HEK293 (cell line): ENCODE results near the gene KATNA1.
A peak's percentile ranks its signal among the peaks of the same experiment; 100 is the strongest.

Source experiments
- CTCF ChIA-PET: fragments of 350-600 bp; formaldehyde crosslinking; extraction: SDS; loops from one replicate; lab custom pipeline; 2021; ENCODE audit warnings: antibody characterized with exemption; lab: Yijun Ruan, JAX
- POLR2A ChIA-PET: fragments of 300-600 bp; formaldehyde crosslinking; extraction: SDS; loops from one replicate; lab custom pipeline; 2020; ENCODE audit warnings: antibody characterized with exemption, inconsistent platforms; lab: Yijun Ruan, JAX
- H3K27ac ChIP-seq: fragments of 200-500 bp; sonication (Bioruptor generic); 2 replicates; pipeline ENCODE4 v1.5.1; 2014; ENCODE audit warnings: low read depth, low read length, control low read depth, inconsistent platforms; ENCODE audit errors: extremely low read depth
- H3K36me3 ChIP-seq, 2 experiments: fragments of 200-500 bp in 1 of 2; sonication (Bioruptor generic) in 1 of 2; 1 replicate in 1 of 2; 2 replicates in 1 of 2; pipeline ENCODE4 v1.5.1; 2014 to 2017; ENCODE audit warnings: inconsistent platforms in 2 of 2, low read length in 2 of 2; ENCODE audit not compliant: control insufficient read depth in 2 of 2, insufficient read depth in 1 of 2
- H3K4me1 ChIP-seq: fragments of 200-500 bp; sonication (Bioruptor generic); 2 replicates; pipeline ENCODE4 v1.5.1; 2014; ENCODE audit warnings: mild to moderate bottlenecking, low read length, inconsistent platforms; ENCODE audit not compliant: control insufficient read depth, insufficient read depth
- H3K4me3 ChIP-seq: 2 replicates; pipeline ENCODE4 v1.5.1; 2011; ENCODE audit warnings: low read depth, mild to moderate bottlenecking, control low read depth, low read length, moderate library complexity
- H3K9me3 ChIP-seq: fragments of 200-500 bp; sonication (Bioruptor generic); 2 replicates; pipeline ENCODE4 v1.5.1; 2014; ENCODE audit warnings: low read depth, low read length, inconsistent platforms; ENCODE audit not compliant: control insufficient read depth, insufficient read depth
- FEZF1 ChIP-seq: fragments of 450-650 bp; formaldehyde crosslinking; IDR thresholded peaks from 2 replicates; pipeline ENCODE4 v1.5.1; 2016; ENCODE audit warnings: missing biosample characterization, missing genetic modification characterization
- GLIS2 ChIP-seq: fragments of 450-650 bp; formaldehyde crosslinking; IDR thresholded peaks from 2 replicates; pipeline ENCODE4 v1.5.1; 2016; ENCODE audit warnings: missing biosample characterization, missing genetic modification characterization
- KLF1 ChIP-seq: fragments of 450-650 bp; formaldehyde crosslinking; IDR thresholded peaks from 2 replicates; pipeline ENCODE4 v1.5.1; 2016; ENCODE audit warnings: missing biosample characterization, missing genetic modification characterization
- KLF7 ChIP-seq: fragments of 450-650 bp; formaldehyde crosslinking; IDR thresholded peaks from 2 replicates; pipeline ENCODE4 v1.5.1; 2016; ENCODE audit warnings: missing biosample characterization, missing genetic modification characterization, borderline replicate concordance
- TSHZ1 ChIP-seq: fragments of 450-650 bp; formaldehyde crosslinking; IDR thresholded peaks from 2 replicates; pipeline ENCODE4 v1.5.1; 2016; ENCODE audit warnings: missing biosample characterization, missing genetic modification characterization, borderline replicate concordance
- YY2 ChIP-seq: fragments of 450-650 bp; formaldehyde crosslinking; IDR thresholded peaks from 2 replicates; pipeline ENCODE4 v1.5.1; 2016; ENCODE audit warnings: missing biosample characterization, missing genetic modification characterization
- ZBTB48 ChIP-seq: fragments of 450-650 bp; formaldehyde crosslinking; IDR thresholded peaks from 2 replicates; pipeline ENCODE4 v1.5.1; 2016; ENCODE audit warnings: missing biosample characterization, missing genetic modification characterization
- ZEB2 ChIP-seq: fragments of 450-650 bp; formaldehyde crosslinking; IDR thresholded peaks from 2 replicates; pipeline ENCODE4 v1.5.1; 2016; ENCODE audit warnings: missing biosample characterization, missing genetic modification characterization
- ZFP37 ChIP-seq: fragments of 450-650 bp; formaldehyde crosslinking; IDR thresholded peaks from 2 replicates; pipeline ENCODE4 v1.5.1; 2016; ENCODE audit warnings: missing biosample characterization, missing genetic modification characterization
- ZNF133 ChIP-seq: fragments of 450-650 bp; formaldehyde crosslinking; IDR thresholded peaks from 2 replicates; pipeline ENCODE4 v1.5.1; 2016; ENCODE audit warnings: missing biosample characterization, missing genetic modification characterization
- ZNF138 ChIP-seq: fragments of 450-650 bp; formaldehyde crosslinking; IDR thresholded peaks from 2 replicates; pipeline ENCODE4 v1.5.1; 2016; ENCODE audit warnings: missing biosample characterization, missing genetic modification characterization, borderline replicate concordance
- ZNF174 ChIP-seq: fragments of 450-650 bp; formaldehyde crosslinking; IDR thresholded peaks from 2 replicates; pipeline ENCODE4 v1.5.0; 2017; ENCODE audit warnings: missing biosample characterization, mild to moderate bottlenecking, missing genetic modification characterization
- ZNF2 ChIP-seq: fragments of 450-650 bp; formaldehyde crosslinking; IDR thresholded peaks from 2 replicates; pipeline ENCODE4 v1.5.1; 2016; ENCODE audit warnings: missing biosample characterization, missing genetic modification characterization
- ZNF23 ChIP-seq: fragments of 450-650 bp; formaldehyde crosslinking; IDR thresholded peaks from 2 replicates; pipeline ENCODE4 v1.5.1; 2016; ENCODE audit warnings: missing biosample characterization, missing genetic modification characterization, borderline replicate concordance
- ZNF24 ChIP-seq: fragments of 450-650 bp; formaldehyde crosslinking; IDR thresholded peaks from 2 replicates; pipeline ENCODE4 v1.5.1; 2016; ENCODE audit warnings: missing biosample characterization, missing genetic modification characterization
- ZNF600 ChIP-seq: fragments of 450-650 bp; formaldehyde crosslinking; IDR thresholded peaks from 2 replicates; pipeline ENCODE4 v1.5.1; 2016; ENCODE audit warnings: missing biosample characterization, missing genetic modification characterization
- ZNF664 ChIP-seq: fragments of 450-650 bp; formaldehyde crosslinking; IDR thresholded peaks from 2 replicates; pipeline ENCODE4 v1.5.1; 2016; ENCODE audit warnings: missing biosample characterization, missing genetic modification characterization
- ZNF777 ChIP-seq: fragments of 450-650 bp; formaldehyde crosslinking; IDR thresholded peaks from 2 replicates; pipeline ENCODE4 v1.5.1; 2017; ENCODE audit warnings: missing biosample characterization, missing genetic modification characterization, borderline replicate concordance
- TF ChIP-seq, protein P1 (sequence below): fragments of 450-650 bp; formaldehyde crosslinking; IDR thresholded peaks from 2 replicates; pipeline ENCODE4 v1.5.1; 2016; ENCODE audit warnings: missing biosample characterization, missing genetic modification characterization
- TF ChIP-seq, protein P2 (sequence below): fragments of 450-650 bp; formaldehyde crosslinking; IDR thresholded peaks from 2 replicates; pipeline ENCODE4 v1.5.1; 2016; ENCODE audit warnings: missing biosample characterization, missing genetic modification characterization
- TF ChIP-seq, protein P3 (sequence below): fragments of 450-650 bp; formaldehyde crosslinking; IDR thresholded peaks from 2 replicates; pipeline ENCODE4 v1.5.1; 2016; ENCODE audit warnings: missing biosample characterization, missing genetic modification characterization, low read depth
- TF ChIP-seq, protein P4 (sequence below): fragments of 450-650 bp; formaldehyde crosslinking; IDR thresholded peaks from 2 replicates; pipeline ENCODE4 v1.5.1; 2016; ENCODE audit warnings: missing biosample characterization, missing genetic modification characterization
- TF ChIP-seq, protein P5 (sequence below): sonication (generic); formaldehyde crosslinking; IDR thresholded peaks from 2 replicates; pipeline ENCODE4 v1.8.1; 2022; ENCODE audit warnings: mild to moderate bottlenecking, moderate library complexity, missing genetic modification reagents

KATNA1 gene

DNA sequence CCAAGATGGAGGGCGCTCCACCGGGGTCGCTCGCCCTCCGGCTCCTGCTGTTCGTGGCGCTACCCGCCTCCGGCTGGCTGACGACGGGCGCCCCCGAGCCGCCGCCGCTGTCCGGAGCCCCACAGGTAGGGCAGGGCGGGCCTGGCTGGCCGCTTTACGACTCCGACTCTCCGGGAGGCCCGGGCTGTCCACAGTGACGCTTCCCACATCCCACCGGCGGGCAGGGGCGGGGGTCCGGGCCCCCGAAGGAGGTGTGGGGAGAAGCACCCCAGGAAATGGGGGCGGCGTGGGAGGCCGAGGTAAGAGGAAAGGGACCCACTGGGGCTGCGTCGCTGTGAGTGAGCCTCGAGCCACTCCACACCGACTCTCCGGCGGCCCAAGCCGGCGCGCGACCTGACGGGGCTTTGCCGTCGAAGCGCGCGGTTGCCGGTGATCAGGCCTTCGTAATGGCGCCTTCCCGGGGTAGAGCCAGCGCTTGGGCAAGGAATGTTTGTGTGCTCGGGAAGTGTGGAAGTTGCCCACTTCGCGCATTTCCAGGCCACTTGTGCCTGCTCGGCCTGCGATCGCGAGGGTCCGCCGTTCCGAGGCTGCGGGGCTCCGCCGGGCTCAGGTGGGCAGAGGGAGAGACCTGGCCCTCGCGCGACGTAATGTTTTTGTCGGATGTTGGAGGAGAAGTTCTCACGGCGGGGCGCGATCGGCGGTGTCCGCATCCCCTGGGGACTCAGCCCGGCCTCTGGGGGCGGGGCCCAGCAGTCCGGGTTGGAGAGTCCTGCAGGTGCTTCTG is 81.9 kb downstream of the KATNA1 start:
- H3K9me3 ChIP-seq = no peaks in the 10 kb centered on the region
- no peaks in the 10 kb centered on the region for H3K36me3 ChIP-seq
- H3K4me3 ChIP-seq = peak overlapping the region; percentile 83
- H3K4me1 ChIP-seq = peaks cover 22% of the 10 kb centered on the region; the same call in 1 of the 2 replicates
- ChIA-PET POLR2A (interaction anchor here (0.6 to 1.0 kb wide), 8 partner anchors 19 to 502 kb away, joined by 3 to 12 read pairs (median 4); partner anchors contain the start of genes LATS1 and PPIL4), CTCF (interaction anchor here (1.3 to 1.4 kb wide), 2 partner anchors 21 to 80 kb away, joined by 3 to 5 read pairs; partner anchors contain the start of gene PPIL4)
- H3K27ac ChIP-seq = peak overlapping the region; percentile 90
- no peak; the same call in 1 of the 2 replicates for TF ChIP-seq KLF7 (tag by site-specific recombination)
- TF ChIP-seq ZFP37 = peak; percentile 89
- peak; percentile 95 for TF ChIP-seq ZNF777 (tag by site-specific recombination)
- TF ChIP-seq, protein P1, sequence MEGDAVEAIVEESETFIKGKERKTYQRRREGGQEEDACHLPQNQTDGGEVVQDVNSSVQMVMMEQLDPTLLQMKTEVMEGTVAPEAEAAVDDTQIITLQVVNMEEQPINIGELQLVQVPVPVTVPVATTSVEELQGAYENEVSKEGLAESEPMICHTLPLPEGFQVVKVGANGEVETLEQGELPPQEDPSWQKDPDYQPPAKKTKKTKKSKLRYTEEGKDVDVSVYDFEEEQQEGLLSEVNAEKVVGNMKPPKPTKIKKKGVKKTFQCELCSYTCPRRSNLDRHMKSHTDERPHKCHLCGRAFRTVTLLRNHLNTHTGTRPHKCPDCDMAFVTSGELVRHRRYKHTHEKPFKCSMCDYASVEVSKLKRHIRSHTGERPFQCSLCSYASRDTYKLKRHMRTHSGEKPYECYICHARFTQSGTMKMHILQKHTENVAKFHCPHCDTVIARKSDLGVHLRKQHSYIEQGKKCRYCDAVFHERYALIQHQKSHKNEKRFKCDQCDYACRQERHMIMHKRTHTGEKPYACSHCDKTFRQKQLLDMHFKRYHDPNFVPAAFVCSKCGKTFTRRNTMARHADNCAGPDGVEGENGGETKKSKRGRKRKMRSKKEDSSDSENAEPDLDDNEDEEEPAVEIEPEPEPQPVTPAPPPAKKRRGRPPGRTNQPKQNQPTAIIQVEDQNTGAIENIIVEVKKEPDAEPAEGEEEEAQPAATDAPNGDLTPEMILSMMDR (tag by site-specific recombination) = no peak; the same call in 1 of the 2 replicates
- TF ChIP-seq ZBTB48 (tag by site-specific recombination) = no peak
- no peak for TF ChIP-seq ZNF600 (tag by site-specific recombination)
- TF ChIP-seq ZEB2 (tag by site-specific recombination) = peak; percentile 88; the same call in 1 of the 2 replicates
- TF ChIP-seq ZNF138 (tag by site-specific recombination) = no peak
- no peak for TF ChIP-seq ZNF23 (tag by site-specific recombination)
- no peak for TF ChIP-seq ZNF664 (tag by site-specific recombination)
- TF ChIP-seq ZNF174 (tag by site-specific recombination) = no peak
- TF ChIP-seq GLIS2 (tag by site-specific recombination) = peak; percentile 87
- TF ChIP-seq, protein P2, sequence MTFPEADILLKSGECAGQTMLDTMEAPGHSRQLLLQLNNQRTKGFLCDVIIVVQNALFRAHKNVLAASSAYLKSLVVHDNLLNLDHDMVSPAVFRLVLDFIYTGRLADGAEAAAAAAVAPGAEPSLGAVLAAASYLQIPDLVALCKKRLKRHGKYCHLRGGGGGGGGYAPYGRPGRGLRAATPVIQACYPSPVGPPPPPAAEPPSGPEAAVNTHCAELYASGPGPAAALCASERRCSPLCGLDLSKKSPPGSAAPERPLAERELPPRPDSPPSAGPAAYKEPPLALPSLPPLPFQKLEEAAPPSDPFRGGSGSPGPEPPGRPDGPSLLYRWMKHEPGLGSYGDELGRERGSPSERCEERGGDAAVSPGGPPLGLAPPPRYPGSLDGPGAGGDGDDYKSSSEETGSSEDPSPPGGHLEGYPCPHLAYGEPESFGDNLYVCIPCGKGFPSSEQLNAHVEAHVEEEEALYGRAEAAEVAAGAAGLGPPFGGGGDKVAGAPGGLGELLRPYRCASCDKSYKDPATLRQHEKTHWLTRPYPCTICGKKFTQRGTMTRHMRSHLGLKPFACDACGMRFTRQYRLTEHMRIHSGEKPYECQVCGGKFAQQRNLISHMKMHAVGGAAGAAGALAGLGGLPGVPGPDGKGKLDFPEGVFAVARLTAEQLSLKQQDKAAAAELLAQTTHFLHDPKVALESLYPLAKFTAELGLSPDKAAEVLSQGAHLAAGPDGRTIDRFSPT (tag by site-specific recombination) = peak; percentile 45; the same call in 1 of the 2 replicates
- TF ChIP-seq, protein P3, sequence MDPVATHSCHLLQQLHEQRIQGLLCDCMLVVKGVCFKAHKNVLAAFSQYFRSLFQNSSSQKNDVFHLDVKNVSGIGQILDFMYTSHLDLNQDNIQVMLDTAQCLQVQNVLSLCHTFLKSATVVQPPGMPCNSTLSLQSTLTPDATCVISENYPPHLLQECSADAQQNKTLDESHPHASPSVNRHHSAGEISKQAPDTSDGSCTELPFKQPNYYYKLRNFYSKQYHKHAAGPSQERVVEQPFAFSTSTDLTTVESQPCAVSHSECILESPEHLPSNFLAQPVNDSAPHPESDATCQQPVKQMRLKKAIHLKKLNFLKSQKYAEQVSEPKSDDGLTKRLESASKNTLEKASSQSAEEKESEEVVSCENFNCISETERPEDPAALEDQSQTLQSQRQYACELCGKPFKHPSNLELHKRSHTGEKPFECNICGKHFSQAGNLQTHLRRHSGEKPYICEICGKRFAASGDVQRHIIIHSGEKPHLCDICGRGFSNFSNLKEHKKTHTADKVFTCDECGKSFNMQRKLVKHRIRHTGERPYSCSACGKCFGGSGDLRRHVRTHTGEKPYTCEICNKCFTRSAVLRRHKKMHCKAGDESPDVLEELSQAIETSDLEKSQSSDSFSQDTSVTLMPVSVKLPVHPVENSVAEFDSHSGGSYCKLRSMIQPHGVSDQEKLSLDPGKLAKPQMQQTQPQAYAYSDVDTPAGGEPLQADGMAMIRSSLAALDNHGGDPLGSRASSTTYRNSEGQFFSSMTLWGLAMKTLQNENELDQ (tag by site-specific recombination) = no peak
- TF ChIP-seq TSHZ1 (tag by site-specific recombination) = no peak
- TF ChIP-seq, protein P4, sequence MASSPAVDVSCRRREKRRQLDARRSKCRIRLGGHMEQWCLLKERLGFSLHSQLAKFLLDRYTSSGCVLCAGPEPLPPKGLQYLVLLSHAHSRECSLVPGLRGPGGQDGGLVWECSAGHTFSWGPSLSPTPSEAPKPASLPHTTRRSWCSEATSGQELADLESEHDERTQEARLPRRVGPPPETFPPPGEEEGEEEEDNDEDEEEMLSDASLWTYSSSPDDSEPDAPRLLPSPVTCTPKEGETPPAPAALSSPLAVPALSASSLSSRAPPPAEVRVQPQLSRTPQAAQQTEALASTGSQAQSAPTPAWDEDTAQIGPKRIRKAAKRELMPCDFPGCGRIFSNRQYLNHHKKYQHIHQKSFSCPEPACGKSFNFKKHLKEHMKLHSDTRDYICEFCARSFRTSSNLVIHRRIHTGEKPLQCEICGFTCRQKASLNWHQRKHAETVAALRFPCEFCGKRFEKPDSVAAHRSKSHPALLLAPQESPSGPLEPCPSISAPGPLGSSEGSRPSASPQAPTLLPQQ = peak; percentile 76
- TF ChIP-seq ZNF24 (tag by site-specific recombination) = peak; percentile 48; the same call in 1 of the 2 replicates
- TF ChIP-seq ZNF2 (tag by site-specific recombination) = peak; percentile 68
- 0 out of 2 replicates have a peak, but pooled peaks have one; percentile 21 for TF ChIP-seq YY2 (tag by site-specific recombination)
- no peak for TF ChIP-seq FEZF1 (tag by site-specific recombination)
- no peak; the same call in 1 of the 2 replicates for TF ChIP-seq KLF1 (tag by site-specific recombination)
- TF ChIP-seq ZNF133 (tag by site-specific recombination) = 0 out of 2 replicates have a peak, but pooled peaks have one; percentile 8
- TF ChIP-seq, protein P5, sequence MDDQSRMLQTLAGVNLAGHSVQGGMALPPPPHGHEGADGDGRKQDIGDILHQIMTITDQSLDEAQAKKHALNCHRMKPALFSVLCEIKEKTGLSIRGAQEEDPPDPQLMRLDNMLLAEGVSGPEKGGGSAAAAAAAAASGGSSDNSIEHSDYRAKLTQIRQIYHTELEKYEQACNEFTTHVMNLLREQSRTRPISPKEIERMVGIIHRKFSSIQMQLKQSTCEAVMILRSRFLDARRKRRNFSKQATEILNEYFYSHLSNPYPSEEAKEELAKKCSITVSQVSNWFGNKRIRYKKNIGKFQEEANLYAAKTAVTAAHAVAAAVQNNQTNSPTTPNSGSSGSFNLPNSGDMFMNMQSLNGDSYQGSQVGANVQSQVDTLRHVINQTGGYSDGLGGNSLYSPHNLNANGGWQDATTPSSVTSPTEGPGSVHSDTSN (CRISPR knock-in tag) = no peak
